Endothelial cell of umbilical vein (primary cell): Measurements from ENCODE around the gene SMAD3. TPM values are rescaled to one million over a fixed set of nuclear protein-coding genes. Genes with fewer than 3 reads are reported as not detected.
A peak's percentile ranks its signal among the peaks of the same experiment; 100 is the strongest.

ENCODE experiments used
- BruUV-seq: library from RNA; stranded (reverse); fragments of 400-500 nt; replicated peaks from 2 replicates; lab custom pipeline; 2021; lab: Mats Ljungman, UMichigan
- CTCF ChIA-PET: fragments of 300-600, 350-600 bp; sonication (Branson Sonifier 250); formaldehyde crosslinking; loops from one replicate; lab custom pipeline; 2021; ENCODE audit warnings: antibody characterized with exemption, inconsistent platforms; lab: Charles Lee
- POLR2A ChIA-PET: fragments of 300-600, 350-600 bp; sonication (Branson Sonifier 250); formaldehyde crosslinking; loops from one replicate; lab custom pipeline; 2021; ENCODE audit warnings: antibody characterized with exemption, inconsistent platforms; lab: Charles Lee
- DNase-seq: peaks from one replicate; pipeline ENCODE4 v3.0.0-alpha.2; 2011; ENCODE audit warnings: low read depth, low spot score
- FAIRE-seq: peaks from 2 replicates; lab custom pipeline; 2011; peaks lifted over from hg19 to GRCh38; lab: Jason Lieb, UNC
- H2AFZ ChIP-seq: 2 replicates; pipeline ENCODE4 v1.6.0; 2012; ENCODE audit warnings: low read depth, low read length, control low read depth, inconsistent platforms
- H3K27ac ChIP-seq: 2 replicates; pipeline ENCODE4 v1.5.1; 2011; ENCODE audit warnings: low read depth, mild to moderate bottlenecking, control low read depth, low read length, moderate library complexity; ENCODE audit not compliant: insufficient read depth
- H3K27me3 ChIP-seq, 2 experiments: 2 replicates each; pipeline versions ENCODE4 v1.6.0 to v1.6.1; 2011; ENCODE audit warnings: low read length in 2 of 2, mixed read lengths in 1 of 2; ENCODE audit not compliant: control insufficient read depth in 2 of 2, insufficient read depth in 2 of 2
- H3K36me3 ChIP-seq, 2 experiments: 2 replicates in 1 of 2; 3 replicates in 1 of 2; pipeline ENCODE4 v1.5.1; 2011; ENCODE audit warnings: low read length in 2 of 2, mild to moderate bottlenecking in 1 of 2, moderate library complexity in 1 of 2; ENCODE audit not compliant: control insufficient read depth in 2 of 2, insufficient read depth in 2 of 2; ENCODE audit errors: extremely low read depth in 1 of 2
- H3K4me1 ChIP-seq: 3 replicates; pipeline ENCODE4 v1.5.1; 2011; ENCODE audit warnings: mild to moderate bottlenecking, low read length; ENCODE audit not compliant: control insufficient read depth, insufficient read depth; ENCODE audit errors: extremely low read depth
- H3K4me2 ChIP-seq: 2 replicates; pipeline ENCODE4 v1.6.1; 2011; ENCODE audit warnings: low read length, control low read depth, mixed read lengths; ENCODE audit not compliant: insufficient read depth
- H3K4me3 ChIP-seq, 3 experiments: fragments of 200-600 bp in 1 of 3; sonication (generic), shearing (Covaris generic) in 1 of 3; replicated peaks in 1 of 3; 2 replicates each; pipeline ENCODE4 v1.5.1; 2011 to 2016; ENCODE audit warnings: control low read depth in 3 of 3, low read length in 3 of 3, mild to moderate bottlenecking in 2 of 3, inconsistent platforms in 1 of 3, low read depth in 1 of 3, moderate library complexity in 1 of 3; ENCODE audit not compliant: insufficient read depth in 1 of 3
- H3K79me2 ChIP-seq: 2 replicates; pipeline ENCODE4 v1.6.0; 2012; ENCODE audit warnings: low read length, inconsistent platforms; ENCODE audit not compliant: control insufficient read depth, insufficient read depth
- H3K9ac ChIP-seq: replicated peaks from 2 replicates; pipeline ENCODE3; 2011; ENCODE audit warnings: low read length, control low read depth; ENCODE audit not compliant: insufficient read depth; ENCODE audit errors: extremely low read depth
- H3K9me1 ChIP-seq: replicated peaks from 3 replicates; pipeline ENCODE4 v1.6.0; 2011; ENCODE audit warnings: mild to moderate bottlenecking, low read length; ENCODE audit not compliant: control insufficient read depth, insufficient read depth; ENCODE audit errors: extremely low read depth
- H3K9me3 ChIP-seq: replicated peaks from 2 replicates; pipeline ENCODE4 v1.5.1; 2012; ENCODE audit warnings: low read length, inconsistent platforms; ENCODE audit not compliant: control insufficient read depth, insufficient read depth
- H4K20me1 ChIP-seq: replicated peaks from 2 replicates; pipeline ENCODE3; 2011; ENCODE audit warnings: mild to moderate bottlenecking, low read length; ENCODE audit not compliant: control insufficient read depth, insufficient read depth; ENCODE audit errors: extremely low read depth
- CTCF ChIP-seq, 2 donors: IDR thresholded peaks; 1 replicate in 1 of 2; 2 replicates in 1 of 2; pipeline ENCODE4 v1.5.1; 2011; ENCODE audit warnings: low read length in 2 of 2, mild to moderate bottlenecking in 2 of 2, moderate library complexity in 2 of 2, control low read depth in 1 of 2, inconsistent platforms in 1 of 2, low read depth in 1 of 2; ENCODE audit not compliant: insufficient read depth in 1 of 2; ENCODE audit errors: extremely low read depth in 1 of 2
- EZH2 ChIP-seq: IDR thresholded peaks from 2 replicates; pipeline ENCODE4 v1.6.1; 2012; ENCODE audit warnings: borderline replicate concordance, low read depth, mild to moderate bottlenecking, moderate library complexity, low read length, inconsistent platforms; ENCODE audit not compliant: severe bottlenecking
- FOS ChIP-seq: IDR thresholded peaks from 2 replicates; pipeline ENCODE4 v1.6.1; 2011; ENCODE audit warnings: mild to moderate bottlenecking, low read length, moderate library complexity, borderline replicate concordance; ENCODE audit not compliant: insufficient read depth
- GATA2 ChIP-seq: IDR thresholded peaks from 2 replicates; pipeline ENCODE4 v1.7.0; 2011; ENCODE audit warnings: low read depth, mild to moderate bottlenecking, moderate library complexity, mixed read lengths, low read length; ENCODE audit not compliant: insufficient read length, insufficient read depth
- JUN ChIP-seq: IDR thresholded peaks from 2 replicates; pipeline ENCODE4 v1.6.1; 2011; ENCODE audit warnings: borderline replicate concordance, low read depth; ENCODE audit not compliant: insufficient read length, insufficient read depth
- MAX ChIP-seq: IDR thresholded peaks from 2 replicates; pipeline ENCODE4 v1.6.1; 2011; ENCODE audit not compliant: insufficient read depth, insufficient read length
- MYC ChIP-seq: IDR thresholded peaks from one replicate; pipeline ENCODE4 v1.6.1; 2011; ENCODE audit warnings: mild to moderate bottlenecking, low read depth, low read length
- POLR2A ChIP-seq: IDR thresholded peaks from 2 replicates; pipeline ENCODE4 v1.6.1; 2012; ENCODE audit warnings: low read depth, mild to moderate bottlenecking, control low read depth, low read length
- POLR2AphosphoS5 ChIP-seq: IDR thresholded peaks from 2 replicates; pipeline ENCODE4 v1.6.1; 2012; ENCODE audit warnings: low read depth, mild to moderate bottlenecking, control low read depth, low read length, moderate library complexity; ENCODE audit not compliant: insufficient read depth
- dilution Hi-C: fragments of 300-500 bp; cut with MboI; formaldehyde crosslinking; loops from one replicate; pipeline ENCODE4 v1.15.0; 2019; ENCODE audit warnings: low sequenced_read_pairs; ENCODE audit not compliant: extremely low pct_ligation_motif_present
- intact Hi-C: fragments of 100-400 bp; cut with micrococcal nuclease; formaldehyde crosslinking; loops from one replicate; pipeline ENCODE4 v1.10.0; 2022
- polyA plus RNA-seq, 4 experiments: library from polyadenylated mRNA; depleted of rRNA in 3 of 4; stranded (reverse) in 3 of 4; unstranded in 1 of 4; fragments of >200 nt; gene quantifications; 2 replicates each; pipeline versions ENCODE4 v1.2.1 to v1.2.3, GENCODE V29; 2011 to 2012; ENCODE audit warnings: missing spikeins in 1 of 4
- total RNA-seq: library from RNA; stranded (reverse); gene quantifications from 2 replicates; pipeline ENCODE4 v1.2.3, GENCODE V29; 2021

The SMAD3 gene
- total and polyA plus RNA-seq, 2 donors (not counting 3 experiments of a cell fraction or from before 2014, with no cell fraction given), result 56.4 to 88.2 TPM

- no peak overlapping the region for H3K4me3 ChIP-seq
- no peaks in the 10 kb centered on the region for H4K20me1 ChIP-seq
- H3K27me3 ChIP-seq, result no peaks in the 10 kb centered on the region
- dilution Hi-C loops (no loop called here), intact Hi-C loops (no loop called here)
- H3K9me3 ChIP-seq, result no peaks in the 10 kb centered on the region
- H3K4me1 ChIP-seq, result peaks cover 61% of the 10 kb centered on the region
- H3K4me2 ChIP-seq, result no peak overlapping the region
- H3K36me3 ChIP-seq, result peaks cover 0 to 2% of the 10 kb centered on the region in 2 experiments
- POLR2A ChIA-PET, result no interaction called here
- no peaks in the 10 kb centered on the region for H3K9me1 ChIP-seq
- no peak for DNase-seq
- H3K79me2 ChIP-seq, result peaks cover 76% of the 10 kb centered on the region
- no peak for TF ChIP-seq GATA2
- no peak for TF ChIP-seq MYC
- TF ChIP-seq MAX, result no peak
- TF ChIP-seq POLR2A, result no peak
- TF ChIP-seq EZH2, result no peak
- no peak for TF ChIP-seq FOS
- TF ChIP-seq CTCF (IDR thresholded peaks at IDR 0.05; ENCODE audit: extremely low read depth in 1 of 2, insufficient read depth in 1 of 2, low read depth in 1 of 2, low read length in 2 of 2), result no peak
- no peak for TF ChIP-seq JUN
- no peak for TF ChIP-seq POLR2AphosphoS5
- CTCF ChIA-PET, result interaction anchor here (0.7 to 1.3 kb wide), 6 partner anchors 12 to 96 kb away, joined by 3 to 5 read pairs (median 4); partner anchors contain the start of gene SMAD3
- no TSS peak for BruUV-seq
- no peak overlapping the region for H2AFZ ChIP-seq
- FAIRE-seq, result no peak
- H3K9ac ChIP-seq, result no peak overlapping the region
- H3K27ac ChIP-seq, result peak overlapping the region; percentile 24
These were observed 96.5 kb downstream of the SMAD3 start for GRCh38 chr15:67161881-67162280.
